AG09309 (cell line): Measurements from ENCODE around the gene ENSA.
"Not testable (repeated sequence)": the region's sequence is repeated elsewhere in the genome, so short reads cannot be mapped to it uniquely, and the experiment has no call there.

Source experiments
- DNase-seq: peaks from one replicate; pipeline ENCODE4 v3.0.0-alpha.2; 2010; ENCODE audit warnings: low read depth
- H3K4me3 ChIP-seq: 2 replicates; pipeline ENCODE4 v1.5.1; 2011; ENCODE audit warnings: mild to moderate bottlenecking, low read depth, low read length, moderate library complexity; ENCODE audit not compliant: control insufficient read depth
- TF ChIP-seq, protein P1 (sequence below): IDR thresholded peaks from 2 replicates; pipeline ENCODE4 v1.5.1; 2011; ENCODE audit warnings: mild to moderate bottlenecking, low read depth, low read length, inconsistent platforms; ENCODE audit not compliant: insufficient read depth, control insufficient read depth; ENCODE audit errors: missing control alignments

ENSA gene

DNA sequence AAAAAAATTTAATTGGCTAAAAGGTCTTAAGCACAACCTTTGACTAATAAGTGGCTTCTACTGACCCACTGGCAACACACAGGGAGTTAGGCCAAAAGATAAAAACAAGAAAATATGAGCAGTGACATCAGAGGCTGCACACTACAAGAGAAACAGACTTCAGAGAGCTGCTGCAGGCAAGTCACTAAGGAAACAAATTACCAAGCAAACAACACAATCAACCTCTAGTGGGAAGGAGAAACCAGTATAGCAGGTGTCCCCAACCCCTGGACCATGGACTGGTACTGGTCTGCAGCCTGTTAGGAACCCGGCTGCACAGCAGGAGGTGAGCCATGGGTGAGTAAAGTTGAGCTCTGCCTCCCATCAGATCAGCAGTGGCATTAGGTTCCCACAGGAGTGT is 20.8 kb upstream of the ENSA start:
- no peak for DNase-seq
- no peak overlapping the region for H3K4me3 ChIP-seq
- TF ChIP-seq, protein P1, sequence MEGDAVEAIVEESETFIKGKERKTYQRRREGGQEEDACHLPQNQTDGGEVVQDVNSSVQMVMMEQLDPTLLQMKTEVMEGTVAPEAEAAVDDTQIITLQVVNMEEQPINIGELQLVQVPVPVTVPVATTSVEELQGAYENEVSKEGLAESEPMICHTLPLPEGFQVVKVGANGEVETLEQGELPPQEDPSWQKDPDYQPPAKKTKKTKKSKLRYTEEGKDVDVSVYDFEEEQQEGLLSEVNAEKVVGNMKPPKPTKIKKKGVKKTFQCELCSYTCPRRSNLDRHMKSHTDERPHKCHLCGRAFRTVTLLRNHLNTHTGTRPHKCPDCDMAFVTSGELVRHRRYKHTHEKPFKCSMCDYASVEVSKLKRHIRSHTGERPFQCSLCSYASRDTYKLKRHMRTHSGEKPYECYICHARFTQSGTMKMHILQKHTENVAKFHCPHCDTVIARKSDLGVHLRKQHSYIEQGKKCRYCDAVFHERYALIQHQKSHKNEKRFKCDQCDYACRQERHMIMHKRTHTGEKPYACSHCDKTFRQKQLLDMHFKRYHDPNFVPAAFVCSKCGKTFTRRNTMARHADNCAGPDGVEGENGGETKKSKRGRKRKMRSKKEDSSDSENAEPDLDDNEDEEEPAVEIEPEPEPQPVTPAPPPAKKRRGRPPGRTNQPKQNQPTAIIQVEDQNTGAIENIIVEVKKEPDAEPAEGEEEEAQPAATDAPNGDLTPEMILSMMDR = no peak

DNA sequence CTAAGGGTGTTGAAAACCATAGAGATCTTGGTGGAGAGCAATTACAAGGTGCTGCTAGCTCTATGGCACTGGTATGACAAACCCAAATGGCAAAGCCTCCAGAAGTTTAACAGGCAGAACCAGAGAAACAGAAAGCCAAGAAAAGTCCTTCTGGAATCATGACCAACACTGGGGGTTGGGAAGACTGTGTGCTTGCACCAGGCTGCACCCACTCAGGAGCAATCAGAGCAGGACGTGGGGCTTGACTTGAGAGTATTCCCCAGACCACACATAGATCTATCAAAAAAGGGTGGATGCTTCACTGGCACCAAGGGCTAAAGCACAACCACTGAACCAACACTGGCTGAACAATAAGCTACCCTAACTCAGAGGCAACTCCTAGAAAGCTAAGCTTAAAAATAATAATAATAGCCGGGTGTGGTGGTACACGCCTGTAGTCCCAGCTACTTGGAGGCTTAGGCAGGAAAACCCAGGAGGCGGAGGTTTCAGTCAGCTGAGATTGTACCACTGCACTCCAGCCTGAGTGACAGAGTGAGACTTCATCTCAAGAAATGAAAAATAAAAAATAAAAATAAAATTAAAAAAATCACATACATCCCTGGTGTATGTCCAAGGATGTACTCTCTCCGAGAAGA is 20.1 kb upstream of the ENSA start:
- no peak overlapping the region for H3K4me3 ChIP-seq
- TF ChIP-seq, protein P1 = no peak
- no peak for DNase-seq

DNA sequence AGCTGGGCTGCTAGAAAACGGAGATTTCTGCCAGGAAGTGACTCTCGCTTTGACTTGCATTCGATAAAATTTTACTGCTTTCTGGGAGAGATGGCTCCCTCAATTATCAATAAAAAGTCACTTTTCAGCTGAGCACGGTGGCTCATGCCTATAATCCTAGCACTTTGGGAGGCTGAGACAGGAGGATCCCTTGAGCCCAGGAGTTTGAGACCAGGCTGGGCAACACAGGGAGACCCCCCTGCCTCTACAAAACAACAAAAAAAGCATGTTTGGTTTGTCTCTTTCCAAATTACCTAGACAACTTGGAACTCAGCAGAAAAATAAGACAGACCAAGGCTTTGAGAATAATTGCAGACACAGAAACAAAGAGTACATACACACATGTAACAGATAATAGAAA is 12.9 kb upstream of the ENSA start:
- no peak overlapping the region for H3K4me3 ChIP-seq
- TF ChIP-seq, protein P1 = no peak
- no peak for DNase-seq

DNA sequence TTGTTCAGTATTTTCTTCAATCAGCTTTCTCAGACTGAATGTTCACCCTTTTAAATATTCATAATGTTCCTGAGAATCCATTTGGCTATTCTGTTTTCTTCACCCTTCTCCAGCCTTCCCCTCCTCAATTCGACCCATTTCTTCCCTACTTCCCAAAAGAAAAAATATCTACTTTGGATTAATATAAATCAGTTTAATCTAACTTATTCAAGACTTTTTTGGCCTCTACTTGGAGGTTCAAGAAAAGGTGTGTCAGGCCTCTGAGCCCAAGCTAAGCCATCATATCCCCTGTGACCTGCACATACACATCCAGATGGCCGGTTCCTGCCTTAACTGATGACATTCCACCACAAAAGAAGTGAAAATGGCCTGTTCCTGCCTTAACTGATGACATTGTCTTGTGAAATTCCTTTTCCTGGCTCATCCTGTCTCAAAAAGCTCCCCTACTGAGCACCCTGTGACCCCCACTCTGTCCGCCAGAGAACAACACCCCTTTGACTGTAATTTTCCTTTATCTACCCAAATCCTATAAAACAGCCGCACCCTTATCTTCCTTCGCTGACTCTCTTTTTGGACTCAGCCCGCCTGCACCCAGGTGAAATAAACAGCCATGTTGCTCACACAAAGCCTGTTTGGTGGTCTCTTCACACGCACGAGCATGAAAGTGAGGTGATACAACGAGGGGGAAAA is 11.9 kb upstream of the ENSA start:
- not testable (repeated sequence) for H3K4me3 ChIP-seq, DNase-seq

DNA sequence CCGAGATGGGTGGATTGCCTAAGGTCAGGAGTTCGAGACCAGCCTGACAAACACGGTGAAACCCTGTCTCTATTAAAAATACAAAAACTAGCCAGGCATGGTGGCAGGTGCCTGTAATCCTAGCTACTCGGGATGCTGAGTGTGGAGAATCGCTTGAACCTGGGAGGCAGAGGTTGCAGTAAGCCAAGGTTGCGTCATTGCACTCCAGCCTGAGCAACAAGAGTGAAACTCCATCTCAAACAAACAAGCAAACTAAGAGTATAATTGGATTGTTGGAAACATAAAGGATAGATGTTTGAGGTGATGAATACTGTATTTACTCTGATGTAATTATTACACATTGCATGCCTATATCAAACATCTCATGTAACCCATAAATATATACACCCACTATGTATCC is 9.0 kb upstream of the ENSA start:
- not testable (repeated sequence) for DNase-seq, H3K4me3 ChIP-seq

DNA sequence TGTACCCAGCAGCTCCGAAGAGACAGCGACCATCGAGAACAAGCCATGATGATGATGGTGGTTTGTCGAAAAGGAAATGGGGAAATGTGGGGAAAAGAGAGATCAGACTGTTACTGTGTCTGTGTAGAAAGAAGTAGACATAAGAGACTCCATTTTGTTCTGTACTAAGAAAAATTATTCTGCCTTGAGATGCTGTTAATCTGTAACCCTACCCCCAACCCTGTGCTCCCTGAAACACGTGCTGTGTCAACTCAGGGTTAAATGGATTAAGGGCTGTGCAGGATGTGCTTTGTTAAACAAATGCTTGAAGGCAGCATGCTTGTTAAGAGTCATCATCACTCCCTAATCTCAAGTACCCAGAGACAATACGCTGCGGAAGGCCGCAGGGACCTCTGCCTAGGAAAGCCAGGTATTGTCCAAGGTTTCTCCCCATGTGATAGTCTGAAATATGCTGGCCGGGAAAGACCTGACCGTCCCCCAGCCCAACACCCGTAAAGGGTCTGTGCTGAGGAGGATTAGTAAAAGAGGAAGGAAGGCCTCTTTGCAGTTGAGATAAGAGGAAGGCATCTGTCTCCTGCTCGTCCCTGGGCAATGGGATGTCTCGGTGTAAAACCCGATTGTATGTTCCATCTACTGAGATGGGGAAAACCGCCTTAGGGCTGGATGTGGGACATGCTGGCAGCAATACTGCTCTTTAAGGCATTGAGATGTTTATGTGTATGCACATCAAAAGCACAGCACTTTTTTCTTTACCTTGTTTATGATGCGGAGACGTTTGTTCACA is 5.6 kb upstream of the ENSA start:
- H3K4me3 ChIP-seq, DNase-seq: not testable (repeated sequence)

DNA sequence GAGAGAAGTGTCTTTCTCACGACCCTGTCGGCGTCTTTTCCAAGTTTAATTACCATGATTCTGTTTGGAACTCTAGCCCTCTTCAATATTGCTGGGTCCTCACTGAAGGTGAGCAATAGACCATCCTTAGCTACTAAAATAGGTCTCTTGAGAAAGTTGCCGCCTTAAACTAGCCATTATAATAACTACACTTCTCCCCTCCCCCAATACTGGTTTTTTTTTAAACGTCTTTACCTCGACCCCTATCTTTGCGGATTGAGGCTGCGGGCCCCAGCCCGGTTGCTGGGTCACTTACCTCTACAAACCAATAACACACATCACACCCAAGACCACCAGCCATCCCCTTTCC is 672 bp downstream of the ENSA start:
- TF ChIP-seq, protein P1 = no peak
- H3K4me3 ChIP-seq = peak overlapping the region; percentile 83
- DNase-seq = no peak

DNA sequence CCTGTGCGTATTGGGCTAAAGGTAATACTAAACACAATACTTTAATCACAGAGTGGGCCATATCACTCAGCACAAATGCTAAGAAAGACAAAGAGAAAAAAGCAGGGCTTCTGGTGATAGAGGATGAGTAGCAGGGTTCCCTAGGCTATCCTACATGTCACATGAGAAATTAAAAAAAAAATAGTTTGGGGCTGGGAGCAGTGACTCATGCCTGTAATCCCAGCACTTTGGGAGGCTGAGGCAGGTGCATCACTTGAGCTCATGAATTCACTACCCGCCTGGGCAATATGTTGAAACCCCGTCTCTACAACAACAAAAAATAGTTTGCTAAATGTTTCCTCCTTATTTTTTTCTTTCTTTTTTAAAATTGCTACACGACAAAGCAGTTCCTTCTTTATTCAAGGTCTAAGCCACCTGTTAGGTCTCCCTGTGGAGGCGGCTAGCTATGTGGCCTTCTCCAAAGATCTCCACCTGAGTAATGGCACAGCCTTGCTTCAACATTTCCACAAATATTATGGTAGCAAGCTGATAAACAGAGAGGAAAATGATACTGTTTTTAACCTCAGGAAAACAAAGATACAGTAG is 1.5 kb downstream of the ENSA start:
- no peak for DNase-seq
- H3K4me3 ChIP-seq = peak overlapping the region; percentile 83
- TF ChIP-seq, protein P1 = no peak
